ENCODE data around the gene AXDND1.

AXDND1 gene

DNA sequence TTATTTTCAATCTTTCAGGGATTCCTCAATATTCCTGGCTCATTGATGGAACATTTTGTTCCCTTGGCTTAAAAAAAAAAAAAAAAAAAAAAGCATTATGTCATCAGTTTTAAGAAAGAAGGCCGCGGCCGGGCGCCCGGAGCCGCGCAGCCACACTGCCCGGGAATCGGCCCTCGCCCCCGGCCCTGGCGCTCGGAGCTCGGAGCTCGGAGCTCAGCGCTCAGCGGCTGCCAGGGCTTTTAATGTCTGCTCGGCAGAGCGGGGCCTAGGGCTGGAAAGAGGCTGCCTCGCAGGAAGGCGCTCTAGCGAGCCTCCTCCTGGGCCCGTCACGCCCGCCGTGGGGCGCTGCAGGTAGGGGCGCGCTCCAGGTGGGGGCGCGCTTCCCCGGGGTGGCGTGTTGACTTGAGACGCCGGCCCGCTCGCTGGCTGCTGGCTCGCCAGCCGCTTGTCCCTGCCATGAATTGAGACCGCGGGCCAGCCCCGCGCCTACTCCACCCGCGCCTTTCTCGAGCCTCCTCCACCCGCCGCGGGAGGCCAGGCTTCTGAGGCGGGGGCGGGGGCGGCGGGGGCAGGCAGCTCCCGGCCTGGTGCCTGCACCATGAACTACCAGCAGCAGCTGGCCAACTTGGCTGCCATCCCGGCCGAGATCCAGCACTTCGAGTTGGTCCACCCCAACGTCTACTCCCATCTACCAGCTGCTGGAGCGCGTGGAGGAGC is 220.5 kb downstream of the AXDND1 start:
- no peak for DNase-seq

DNA sequence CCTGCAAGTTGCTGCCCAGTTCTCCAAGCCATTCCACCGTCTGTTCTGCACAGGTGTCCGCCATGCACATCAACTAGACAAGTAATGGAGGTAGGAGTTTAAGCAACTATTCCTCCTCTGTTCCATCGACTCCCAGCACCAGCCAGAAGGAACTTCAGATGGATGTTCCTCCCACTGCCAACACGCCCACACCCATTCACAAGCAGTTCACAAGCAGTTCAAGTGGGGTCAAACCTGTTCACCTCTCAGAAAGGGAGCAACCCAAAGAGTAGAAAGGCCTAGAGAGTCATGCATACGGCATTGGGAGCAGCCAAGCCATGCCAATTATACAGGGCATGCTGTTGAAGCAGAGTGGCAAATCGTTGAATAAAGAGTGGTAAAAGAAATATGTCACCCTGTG is 221.6 kb downstream of the AXDND1 start:
- no peak for DNase-seq

DNA sequence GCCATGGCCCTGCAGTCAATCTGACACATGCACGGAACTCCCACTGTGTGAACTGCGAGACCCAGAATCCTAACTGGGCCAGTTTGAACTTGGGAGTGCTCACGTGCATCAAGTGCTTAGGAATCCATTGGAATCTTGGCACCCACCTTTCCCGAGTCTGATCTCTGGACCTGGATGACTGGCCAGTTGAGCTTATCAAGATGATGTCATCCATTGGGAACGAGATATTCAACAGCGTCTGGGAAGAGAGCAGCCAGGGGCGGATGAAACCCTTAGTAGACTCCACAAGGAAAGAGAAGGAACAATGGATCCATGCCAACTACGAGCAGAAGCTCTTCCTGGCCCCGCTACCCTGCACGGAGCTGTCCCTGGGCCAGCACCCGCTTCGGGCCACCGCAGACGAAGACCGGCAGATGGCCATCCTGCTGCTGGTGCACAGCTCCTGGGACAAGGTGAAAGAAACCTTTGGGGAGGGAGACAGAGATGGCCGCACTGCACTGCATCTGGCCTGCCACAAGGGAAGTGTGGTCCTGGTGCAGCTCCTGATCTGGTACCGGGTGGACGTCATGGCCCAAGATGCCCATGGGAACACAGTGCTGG is 222.8 kb downstream of the AXDND1 start:
- DNase-seq = no peak

DNA sequence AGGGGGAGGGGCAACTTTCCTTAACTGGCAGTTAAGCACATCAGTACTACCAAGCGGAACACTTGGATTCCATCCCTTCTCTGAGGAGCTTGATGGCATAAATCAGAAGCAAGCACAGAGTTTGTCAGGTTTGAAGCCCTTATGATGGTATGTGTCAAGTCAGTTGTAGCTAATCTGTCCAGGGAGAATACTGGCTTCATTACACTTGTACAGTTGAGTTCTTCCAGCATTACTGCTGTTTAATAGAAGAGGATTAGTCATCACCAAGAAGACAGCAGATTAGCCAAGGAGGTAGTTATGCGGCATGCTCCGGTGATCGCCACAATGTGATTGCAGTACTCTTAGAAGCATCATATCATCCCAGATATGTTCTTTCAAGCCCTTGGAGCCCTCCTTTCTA is 223.7 kb downstream of the AXDND1 start:
- no peak for DNase-seq

DNA sequence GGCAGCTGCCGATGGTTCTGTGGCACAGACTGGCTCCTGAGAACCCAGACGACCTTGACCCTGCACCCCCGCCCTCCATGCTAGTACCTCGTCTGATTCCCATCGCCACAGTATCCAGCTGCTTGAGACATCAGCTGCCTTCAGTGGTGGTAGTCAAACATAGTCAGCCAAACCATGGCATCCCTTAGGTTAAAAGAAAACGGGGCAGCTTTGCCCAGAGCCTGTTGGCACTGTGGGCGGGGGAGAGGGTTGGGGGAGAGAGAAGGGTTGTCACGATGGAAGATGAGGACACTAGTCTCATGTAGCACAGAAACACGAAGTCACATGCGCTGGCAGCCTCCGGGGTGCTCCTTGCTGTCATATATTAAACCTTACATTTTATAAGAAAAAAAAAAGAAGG is 224.9 kb downstream of the AXDND1 start:
- DNase-seq = no peak

DNA sequence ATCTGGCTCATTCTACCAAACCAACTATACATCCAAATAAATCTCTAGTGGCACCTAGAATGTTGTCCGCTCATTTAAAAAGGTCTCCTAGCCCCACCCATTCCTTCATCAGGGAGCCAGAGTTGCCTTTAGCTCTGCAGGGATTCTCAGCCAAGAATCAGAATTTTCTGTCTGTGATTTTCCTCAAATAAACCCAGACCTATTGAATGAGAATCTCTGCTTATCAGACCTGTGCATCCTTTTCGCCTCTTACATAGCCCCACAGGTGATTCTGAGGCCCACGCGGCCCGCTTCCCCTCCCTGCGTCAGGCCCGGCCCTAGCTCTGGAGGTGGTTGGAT is 225.5 kb downstream of the AXDND1 start:
- DNase-seq = no peak

DNA sequence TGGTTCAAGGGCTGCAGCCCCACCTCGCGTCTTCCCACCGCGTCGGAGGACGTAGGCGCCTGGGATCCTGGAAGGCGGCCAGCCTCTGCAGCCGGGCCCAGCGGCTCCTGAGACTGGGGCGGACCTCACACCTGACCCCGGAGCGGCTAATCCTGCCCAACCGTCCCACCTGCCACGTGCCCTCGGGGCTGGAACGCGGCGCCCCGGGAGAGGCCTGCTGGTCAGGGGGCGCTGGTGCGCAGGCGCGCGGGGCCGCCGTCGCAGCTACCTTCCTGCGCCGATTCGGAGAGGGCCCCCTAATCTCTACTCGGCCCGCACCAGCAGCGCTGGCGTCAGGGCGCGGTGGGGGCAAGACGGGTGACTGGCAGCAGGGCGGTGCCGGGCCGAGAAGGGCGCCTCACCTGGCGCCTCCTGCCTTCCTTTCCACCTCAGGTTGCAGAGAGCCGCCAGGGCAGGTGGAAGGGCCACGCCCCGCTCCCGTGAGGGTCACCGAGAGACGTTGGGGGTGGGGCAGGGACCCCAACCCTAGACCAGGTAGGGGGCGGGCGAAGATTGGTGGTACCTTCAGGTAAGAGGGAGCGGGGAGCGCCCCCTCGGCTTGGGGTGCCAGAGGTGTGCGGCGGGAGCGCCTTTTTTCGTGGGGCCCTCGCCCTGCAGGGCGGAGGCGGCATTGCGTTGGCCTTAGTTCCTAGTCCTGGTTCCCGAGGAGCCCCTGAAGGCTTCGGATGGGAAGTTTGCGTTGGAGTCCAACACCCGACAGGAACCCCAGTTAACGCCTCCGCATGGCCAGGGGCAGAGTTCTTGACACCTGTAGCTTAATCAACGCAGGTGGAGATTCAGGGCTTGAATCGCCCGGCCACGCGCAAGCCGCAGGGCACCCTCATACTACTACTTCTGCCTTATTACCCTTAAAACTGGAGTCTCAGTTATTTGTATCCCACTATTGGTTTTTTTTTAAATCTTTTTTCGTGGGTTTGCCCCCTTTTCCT is 226.1 kb downstream of the AXDND1 start, which contains the start of gene TDRD5:
TSS of gene TDRD5 (plus strand) at position 241 of the 989 bp plus-strand sequence. CDS start 784 bp downstream, outside the sequence.
- DNase-seq = no peak

DNA sequence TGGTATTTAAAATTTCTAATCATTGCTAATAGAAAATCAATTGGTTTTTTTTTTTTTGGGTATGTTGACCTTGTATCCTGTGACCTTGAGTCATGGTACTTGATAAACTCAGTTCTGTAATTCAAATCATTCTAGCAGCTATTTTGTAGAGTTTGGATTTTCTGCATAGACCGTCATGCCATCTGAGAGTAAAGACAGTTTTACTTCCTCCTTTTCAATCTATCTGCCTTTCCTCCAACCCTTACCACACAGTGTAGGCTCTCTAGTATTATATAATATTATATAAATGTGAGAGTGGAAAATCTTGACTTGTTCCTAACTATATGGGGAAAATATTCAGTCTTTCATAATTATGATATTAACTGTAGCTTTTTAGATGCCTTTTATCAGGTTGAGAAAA is 232.9 kb downstream of the AXDND1 start:
- DNase-seq = no peak

DNA sequence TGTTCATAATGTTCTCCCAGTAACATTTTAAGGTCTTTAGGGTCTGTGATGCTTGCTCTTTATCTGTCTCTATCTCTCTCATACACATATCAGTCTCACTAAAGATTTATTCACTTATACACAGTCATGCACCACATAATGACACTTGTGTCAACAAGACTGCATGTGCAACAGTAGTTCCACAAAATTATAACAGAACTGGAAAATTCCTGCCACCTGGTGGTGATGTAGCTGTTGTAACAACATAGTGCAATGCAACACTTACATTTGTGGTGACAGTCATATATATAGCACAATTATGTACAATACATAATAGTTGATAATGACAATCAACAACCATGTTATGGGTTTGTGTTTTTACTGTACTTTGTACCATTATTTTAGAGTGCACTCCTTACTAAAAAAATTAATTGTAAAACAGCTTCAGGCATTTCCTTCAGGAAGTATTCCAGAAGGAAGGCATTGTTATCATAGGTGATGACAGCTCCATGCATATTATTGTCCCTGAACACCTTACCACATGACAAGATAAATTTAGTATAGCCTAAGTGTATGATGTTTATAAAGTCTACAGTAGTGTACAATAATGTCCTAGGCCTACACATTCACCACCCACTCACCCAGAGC is 234.0 kb downstream of the AXDND1 start:
- peak in 1 of 2 donors; percentile 7 for DNase-seq

DNA sequence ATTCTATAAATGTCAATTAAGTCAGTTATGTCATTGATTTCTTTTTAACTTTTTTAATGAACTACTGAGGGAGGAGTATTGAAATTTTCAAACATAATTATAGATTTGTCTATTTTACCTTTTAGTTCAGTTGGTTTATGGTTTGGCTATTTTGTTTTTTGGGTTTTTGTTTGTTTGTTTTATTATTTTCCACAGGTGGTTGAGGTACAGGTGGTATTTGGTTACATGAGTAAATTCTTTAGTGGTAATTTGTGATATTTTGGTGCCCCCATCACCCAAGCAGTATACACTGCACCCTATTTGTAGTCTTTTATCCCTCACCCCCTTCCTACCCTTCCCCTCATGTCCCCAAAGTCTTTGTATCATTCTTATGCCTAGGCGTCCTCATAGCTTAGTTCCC is 235.3 kb downstream of the AXDND1 start:
- no peak for DNase-seq
